H1 (cell line): ENCODE measurements around the gene PDE9A. TPM values are rescaled to one million over a fixed set of nuclear protein-coding genes. Genes with fewer than 3 reads are reported as not detected.

Experiments
- BACH1 ChIP-seq: IDR thresholded peaks from 2 replicates; pipeline ENCODE4 v1.6.1; 2012; ENCODE audit warnings: low read length, improper control_type of control experiment
- BRCA1 ChIP-seq: IDR thresholded peaks from 2 replicates; pipeline ENCODE4 v1.6.1; 2012; ENCODE audit warnings: low read depth, low read length, improper control_type of control experiment
- JUN ChIP-seq: IDR thresholded peaks from 2 replicates; pipeline ENCODE4 v1.6.1; 2011; ENCODE audit warnings: low read depth, mild to moderate bottlenecking, improper control_type of control experiment, low read length
- JUND ChIP-seq: IDR thresholded peaks from 2 replicates; pipeline ENCODE4 v1.6.1; 2011; ENCODE audit warnings: mild to moderate bottlenecking, improper control_type of control experiment, low read length
- KDM1A ChIP-seq: fragments of 200-600, 300-600 bp; sonication (generic); IDR thresholded peaks from 2 replicates; pipeline ENCODE4 v1.7.1; 2016; ENCODE audit warnings: mild to moderate bottlenecking, low read length, borderline replicate concordance
- NRF1 ChIP-seq: IDR thresholded peaks from 2 replicates; pipeline ENCODE4 v1.6.1; 2011; ENCODE audit warnings: mild to moderate bottlenecking, low read depth, low read length, improper control_type of control experiment
- TAF1 ChIP-seq: IDR thresholded peaks from 2 replicates; pipeline ENCODE4 v1.6.1; 2011; ENCODE audit warnings: mild to moderate bottlenecking, low read depth, low read length
- polyA plus RNA-seq, 7 experiments: library from polyadenylated mRNA; depleted of rRNA in 3 of 7; stranded (reverse) in 5 of 7; unstranded in 2 of 7; fragments of >200 nt in 5 of 7; fragments of 200-250 nt in 2 of 7; gene quantifications; 1 replicate in 5 of 7; 2 replicates in 1 of 7; 4 replicates in 1 of 7; pipeline versions ENCODE4 v1.2.1 to v1.2.3, GENCODE V29; 2011 to 2013; ENCODE audit warnings: missing spikeins in 2 of 7, mixed read lengths in 2 of 7
- total RNA-seq: library from RNA; stranded (reverse); fragmentation: NEBNext Ultra II Directional; extraction: Animal tissue kit (Norgen Biotek cat#: 25700); gene quantifications from 2 replicates; pipeline ENCODE4 v1.2.1, GENCODE V29; 2021
- TF ChIP-seq, protein P1 (sequence below): IDR thresholded peaks from 2 replicates; pipeline ENCODE4 v1.6.1; 2012; ENCODE audit warnings: inconsistent platforms

PDE9A gene
- total and polyA plus RNA-seq, 2 of the 8 experiments (the other 6 are each of a cell fraction or from before 2014, with no cell fraction given), result 39.2 to 45.9 TPM

DNA sequence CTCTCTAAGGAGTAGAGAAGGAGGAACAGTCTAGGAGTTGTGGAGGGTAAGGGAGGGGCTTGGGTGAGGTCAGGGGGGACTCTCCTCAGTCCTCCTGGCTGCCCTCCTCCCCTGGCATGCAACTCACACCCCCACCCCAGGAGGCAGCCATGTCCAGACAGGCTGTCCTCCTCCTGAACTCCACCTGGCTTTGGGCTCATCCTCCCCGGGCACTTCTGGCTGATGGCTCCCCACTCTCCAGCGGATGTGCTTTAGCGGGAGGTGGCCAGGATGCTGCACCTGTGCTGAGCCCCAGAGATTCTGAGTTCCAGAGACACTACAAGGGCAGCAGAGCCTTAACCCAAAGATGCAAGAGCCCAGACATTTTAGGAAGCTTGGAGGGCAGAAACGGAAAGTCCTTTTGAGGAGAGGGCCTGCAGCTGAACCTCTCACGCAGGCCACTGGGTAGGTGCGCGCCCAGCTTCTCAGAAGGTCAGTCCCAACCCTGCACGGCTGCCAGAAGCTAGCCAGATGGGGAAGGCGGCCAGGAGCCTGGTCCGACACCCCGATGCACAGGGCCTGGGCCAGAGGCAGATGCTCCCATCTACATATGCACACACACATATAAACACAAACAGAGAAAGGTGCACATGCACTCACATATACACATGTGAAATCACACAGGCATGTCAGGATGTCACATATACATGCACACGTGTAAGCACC, 83.4 kb downstream of the PDE9A start (continued):
- TF ChIP-seq NRF1, result no peak
- TF ChIP-seq BACH1, result no peak
- TF ChIP-seq BRCA1, result no peak
- no peak for TF ChIP-seq JUND
- TF ChIP-seq, protein P1, sequence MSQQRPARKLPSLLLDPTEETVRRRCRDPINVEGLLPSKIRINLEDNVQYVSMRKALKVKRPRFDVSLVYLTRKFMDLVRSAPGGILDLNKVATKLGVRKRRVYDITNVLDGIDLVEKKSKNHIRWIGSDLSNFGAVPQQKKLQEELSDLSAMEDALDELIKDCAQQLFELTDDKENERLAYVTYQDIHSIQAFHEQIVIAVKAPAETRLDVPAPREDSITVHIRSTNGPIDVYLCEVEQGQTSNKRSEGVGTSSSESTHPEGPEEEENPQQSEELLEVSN, result no peak
- no peak for TF ChIP-seq JUN
- no peak for TF ChIP-seq TAF1
- TF ChIP-seq KDM1A, result no peak
